NT2/D1 (cell line): Measurements from ENCODE around the gene LPP.

Source experiments
- SUZ12 ChIP-seq: IDR thresholded peaks from 2 replicates; pipeline ENCODE4 v1.6.1; 2011; ENCODE audit not compliant: insufficient read length, insufficient read depth; ENCODE audit errors: extremely low read depth
- ZNF274 ChIP-seq: IDR thresholded peaks from 2 replicates; pipeline ENCODE4 v1.6.1; 2011; ENCODE audit warnings: mild to moderate bottlenecking, low read depth, low read length

GRCh38 chr3:188782613-188783124 lies 628.7 kb downstream of the LPP start:
- TF ChIP-seq SUZ12, result no peak
- no peak for TF ChIP-seq ZNF274
